ENCODE data around the gene IQGAP2. TPM values are rescaled to one million over a fixed set of nuclear protein-coding genes. Genes with fewer than 3 reads are reported as not detected.
A peak's percentile ranks its signal among the peaks of the same experiment; 100 is the strongest.

IQGAP2 gene
- total and polyA plus RNA-seq, 9 of the 15 experiments (the other 6 are each of a cell fraction or from before 2014, with no cell fraction given), result 8.7 to 23.2 (median 17.4) TPM

DNA sequence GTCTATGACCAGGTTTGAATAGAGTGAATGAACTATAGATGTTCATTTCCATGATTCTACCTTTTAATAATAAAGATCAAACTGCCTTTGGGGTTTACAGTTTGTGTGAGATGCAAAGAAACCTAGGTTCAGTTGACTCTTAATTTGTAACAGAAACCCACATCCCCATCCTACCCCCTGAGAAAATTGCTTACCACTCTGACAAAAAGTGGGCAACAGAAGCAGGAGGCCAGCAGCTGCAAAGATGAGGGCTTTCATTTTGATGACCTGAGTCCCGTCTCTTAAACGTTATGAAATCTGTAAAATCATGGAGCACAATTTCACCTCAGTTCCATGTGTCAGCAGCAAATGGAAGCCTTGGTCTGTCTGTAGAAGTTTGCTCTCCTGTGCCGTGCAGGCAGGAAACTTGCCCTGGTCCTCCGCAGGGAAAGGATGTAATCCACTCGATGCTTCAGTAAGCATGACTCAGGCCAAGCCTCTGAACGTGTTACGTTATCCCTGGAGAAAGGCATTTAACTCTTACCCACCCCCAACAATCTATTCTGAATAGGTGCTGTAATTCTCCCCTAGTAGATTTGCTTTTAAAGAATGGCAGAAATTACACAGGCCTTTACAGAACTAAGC lies 220.0 kb downstream of the IQGAP2 start, which contains the start of gene F2RL2 (continued):
- TF ChIP-seq CTBP1 (IDR thresholded peaks at IDR 0.05; ENCODE audit: borderline replicate concordance) (peak; percentile 52; the same call in 1 of the 2 replicates), RBM14 (IDR thresholded peaks at IDR 0.05; ENCODE audit: borderline replicate concordance, insufficient read depth, low read depth, low read length) (no peak), BMI1 (IDR thresholded peaks at IDR 0.05; ENCODE audit: low read length) (no peak), RB1 (IDR thresholded peaks at IDR 0.05; ENCODE audit: low read depth) (no peak), TCF7 (IDR thresholded peaks at IDR 0.05; ENCODE audit: borderline replicate concordance) (no peak), EP400 (IDR thresholded peaks at IDR 0.05) (0 out of 2 replicates have a peak, but pooled peaks have one; percentile 13), ZNF316 (IDR thresholded peaks at IDR 0.05) (peak; percentile 23; the same call in 1 of the 2 replicates), RCOR1 (IDR thresholded peaks at IDR 0.05; ENCODE audit: borderline replicate concordance in 1 of 2, low read depth in 2 of 2, low read length in 2 of 2) (peak in 1 of 2 experiments; percentile 49; a peak in 1 of 4 replicates), DNMT1 (IDR thresholded peaks at IDR 0.05) (no peak), GTF2E2 (tag; IDR thresholded peaks at IDR 0.05) (no peak), NFE2 (IDR thresholded peaks at IDR 0.05; ENCODE audit: low read depth) (peak; percentile 71), DDX20 (tag; IDR thresholded peaks at IDR 0.05; ENCODE audit: low read depth) (no peak), ZNF121 (CRISPR knock-in tag; conservative IDR thresholded peaks at IDR 0.05) (no peak)
- TF ChIP-seq, protein P1, sequence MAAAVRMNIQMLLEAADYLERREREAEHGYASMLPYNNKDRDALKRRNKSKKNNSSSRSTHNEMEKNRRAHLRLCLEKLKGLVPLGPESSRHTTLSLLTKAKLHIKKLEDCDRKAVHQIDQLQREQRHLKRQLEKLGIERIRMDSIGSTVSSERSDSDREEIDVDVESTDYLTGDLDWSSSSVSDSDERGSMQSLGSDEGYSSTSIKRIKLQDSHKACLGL (CRISPR knock-in tag; IDR thresholded peaks at IDR 0.05; ENCODE audit: borderline replicate concordance, poor library complexity, severe bottlenecking), result no peak
- TF ChIP-seq, protein P2, sequence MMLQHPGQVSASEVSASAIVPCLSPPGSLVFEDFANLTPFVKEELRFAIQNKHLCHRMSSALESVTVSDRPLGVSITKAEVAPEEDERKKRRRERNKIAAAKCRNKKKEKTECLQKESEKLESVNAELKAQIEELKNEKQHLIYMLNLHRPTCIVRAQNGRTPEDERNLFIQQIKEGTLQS (IDR thresholded peaks at IDR 0.05), result peak; percentile 52; the same call in 1 of the 2 replicates
- TF ChIP-seq, protein P2 (CRISPR knock-in tag; conservative IDR thresholded peaks at IDR 0.05), result no peak
- TF ChIP-seq, protein P3, sequence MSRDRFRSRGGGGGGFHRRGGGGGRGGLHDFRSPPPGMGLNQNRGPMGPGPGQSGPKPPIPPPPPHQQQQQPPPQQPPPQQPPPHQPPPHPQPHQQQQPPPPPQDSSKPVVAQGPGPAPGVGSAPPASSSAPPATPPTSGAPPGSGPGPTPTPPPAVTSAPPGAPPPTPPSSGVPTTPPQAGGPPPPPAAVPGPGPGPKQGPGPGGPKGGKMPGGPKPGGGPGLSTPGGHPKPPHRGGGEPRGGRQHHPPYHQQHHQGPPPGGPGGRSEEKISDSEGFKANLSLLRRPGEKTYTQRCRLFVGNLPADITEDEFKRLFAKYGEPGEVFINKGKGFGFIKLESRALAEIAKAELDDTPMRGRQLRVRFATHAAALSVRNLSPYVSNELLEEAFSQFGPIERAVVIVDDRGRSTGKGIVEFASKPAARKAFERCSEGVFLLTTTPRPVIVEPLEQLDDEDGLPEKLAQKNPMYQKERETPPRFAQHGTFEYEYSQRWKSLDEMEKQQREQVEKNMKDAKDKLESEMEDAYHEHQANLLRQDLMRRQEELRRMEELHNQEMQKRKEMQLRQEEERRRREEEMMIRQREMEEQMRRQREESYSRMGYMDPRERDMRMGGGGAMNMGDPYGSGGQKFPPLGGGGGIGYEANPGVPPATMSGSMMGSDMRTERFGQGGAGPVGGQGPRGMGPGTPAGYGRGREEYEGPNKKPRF (IDR thresholded peaks at IDR 0.05; ENCODE audit: low read depth, low read length), result no peak
- TF ChIP-seq, protein P4, sequence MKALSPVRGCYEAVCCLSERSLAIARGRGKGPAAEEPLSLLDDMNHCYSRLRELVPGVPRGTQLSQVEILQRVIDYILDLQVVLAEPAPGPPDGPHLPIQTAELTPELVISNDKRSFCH (CRISPR knock-in tag; IDR thresholded peaks at IDR 0.05), result no peak
- TF ChIP-seq, protein P4 (tag; IDR thresholded peaks at IDR 0.05), result no peak
